ENCODE data around the gene SERPINA1.
"Not testable (repeated sequence)": the region's sequence is repeated elsewhere in the genome, so short reads cannot be mapped to it uniquely, and the experiment has no call there.

Gene SERPINA1

GRCh38 chr14:94382716-94383596 lies 5.4 kb downstream of the SERPINA1 start:
- no peak for DNase-seq

- DNase-seq = no peak
These were observed 6.2 kb downstream of the SERPINA1 start for GRCh38 chr14:94382099-94382715.

- no peak for DNase-seq
These were observed 7.0 kb downstream of the SERPINA1 start for GRCh38 chr14:94381149-94382030.

GRCh38 chr14:94380225-94381148 lies 7.9 kb downstream of the SERPINA1 start:
- no peak for DNase-seq

GRCh38 chr14:94379291-94380224 lies 8.8 kb downstream of the SERPINA1 start:
- DNase-seq = no peak

- DNase-seq = no peak
These were observed 9.7 kb downstream of the SERPINA1 start for GRCh38 chr14:94378527-94379290.

- no peak for DNase-seq
These were observed 10.4 kb downstream of the SERPINA1 start for GRCh38 chr14:94377866-94378470.

- no peak for DNase-seq
These were observed 11.2 kb downstream of the SERPINA1 start for GRCh38 chr14:94376976-94377865.

GRCh38 chr14:94376108-94376975 lies 12.1 kb downstream of the SERPINA1 start:
- no peak for DNase-seq

GRCh38 chr14:94375552-94376107 lies 12.8 kb downstream of the SERPINA1 start:
- DNase-seq = no peak

- no peak for DNase-seq
These were observed 13.6 kb downstream of the SERPINA1 start for GRCh38 chr14:94374749-94375260.

- no peak for DNase-seq
These were observed 14.3 kb downstream of the SERPINA1 start for GRCh38 chr14:94374116-94374515.

GRCh38 chr14:94373708-94374107 lies 14.7 kb downstream of the SERPINA1 start:
- DNase-seq = no peak

- DNase-seq = no peak
These were observed 16.3 kb downstream of the SERPINA1 start for GRCh38 chr14:94372021-94372605.

- DNase-seq = no peak
These were observed 17.9 kb downstream of the SERPINA1 start for GRCh38 chr14:94370524-94370910.

- not testable (repeated sequence) for DNase-seq
These were observed 18.5 kb downstream of the SERPINA1 start for GRCh38 chr14:94369766-94370523.
